Kidney (tissue), 14 donors: ENCODE results near the gene AGBL1. TPM values are rescaled to one million over a fixed set of nuclear protein-coding genes. Genes with fewer than 3 reads are reported as not detected.
"Not testable (repeated sequence)": the region's sequence is repeated elsewhere in the genome, so short reads cannot be mapped to it uniquely, and the experiment has no call there.

ENCODE experiments used
- DNase-seq, 5 donors: peaks; one replicate each; pipeline ENCODE4 v3.0.0-alpha.2; 2013 to 2020
- FAIRE-seq: peaks from 2 replicates; lab custom pipeline; 2012; peaks lifted over from hg19 to GRCh38; lab: Jason Lieb, UNC
- H3K27ac ChIP-seq, 2 donors: one replicate each; pipeline ENCODE4 v1.7.0; 2013; ENCODE audit warnings: low read depth in 2 of 2, low read length in 2 of 2, inconsistent platforms in 1 of 2
- H3K27me3 ChIP-seq: one replicate; pipeline ENCODE4 v1.7.1; 2013; ENCODE audit warnings: low read length, inconsistent platforms; ENCODE audit not compliant: control insufficient read depth, insufficient read depth
- H3K36me3 ChIP-seq, 3 donors: one replicate each; pipeline versions ENCODE4 v1.7.0 to v1.7.1; 2013; ENCODE audit warnings: low read length in 3 of 3, control low read depth in 1 of 3, inconsistent platforms in 1 of 3; ENCODE audit not compliant: insufficient read depth in 3 of 3, control insufficient read depth in 2 of 3
- H3K4me1 ChIP-seq, 3 donors: one replicate each; pipeline versions ENCODE4 v1.7.0 to v1.7.1; 2013; ENCODE audit warnings: low read length in 3 of 3, inconsistent platforms in 1 of 3, low read depth in 1 of 3; ENCODE audit not compliant: control insufficient read depth in 2 of 3, insufficient read depth in 2 of 3
- H3K4me3 ChIP-seq, 3 donors: one replicate each; pipeline versions ENCODE4 v1.7.0 to v1.8.1; 2013; ENCODE audit warnings: low read length in 3 of 3, control low read depth in 1 of 3, inconsistent platforms in 1 of 3
- H3K9ac ChIP-seq, 3 donors: one replicate each; pipeline versions ENCODE4 v1.7.0 to v1.7.1; 2013; ENCODE audit warnings: low read length in 3 of 3, control low read depth in 1 of 3, inconsistent platforms in 1 of 3
- H3K9me3 ChIP-seq, 3 donors: one replicate each; pipeline versions ENCODE4 v1.7.0 to v1.7.1; 2013; ENCODE audit warnings: low read length in 3 of 3, control low read depth in 1 of 3, inconsistent platforms in 1 of 3; ENCODE audit not compliant: control insufficient read depth in 2 of 3, insufficient read depth in 1 of 3
- intact Hi-C: fragments of 100-400 bp; cut with DNase I; formaldehyde crosslinking; loops from one replicate; pipeline ENCODE4 v1.11.1; 2022
- polyA plus RNA-seq: library from polyadenylated mRNA; stranded (reverse); fragments of 350-450 nt; fragmentation: Illumina TruSeq; extraction: RNeasy Lipid Tissue Mini Kit (QIAGEN cat#74804); gene quantifications from one replicate; pipeline ENCODE4 v1.2.3, GENCODE V29; 2014; ENCODE audit warnings: low read depth, low replicate concordance; ENCODE audit not compliant: insufficient read depth
- total RNA-seq: library from RNA; stranded (reverse); fragmentation: NEBNext Ultra II Directional; extraction: Animal tissue kit (Norgen Biotek cat#: 25700); gene quantifications from one replicate; pipeline ENCODE4 v1.2.1, GENCODE V29; 2021
- TF ChIP-seq, protein P1 (sequence below): IDR thresholded peaks from 3 replicates; pipeline ENCODE4 v1.5.1; 2012; ENCODE audit warnings: mild to moderate bottlenecking, moderate library complexity, borderline replicate concordance; ENCODE audit not compliant: insufficient read depth; ENCODE audit errors: extremely low read depth
- donor health status: control.
- donor health status: control.
- donor health status: control.
- donor health status: control.
- donor health status: control.
- donor health status: DM: yes; HTN: yes; CAD: no.
- donor health status: Normal renal cell carcinoma (clear cell type).

Gene AGBL1
- total and polyA plus RNA-seq, 2 donors from 2014 or later = not detected

DNA sequence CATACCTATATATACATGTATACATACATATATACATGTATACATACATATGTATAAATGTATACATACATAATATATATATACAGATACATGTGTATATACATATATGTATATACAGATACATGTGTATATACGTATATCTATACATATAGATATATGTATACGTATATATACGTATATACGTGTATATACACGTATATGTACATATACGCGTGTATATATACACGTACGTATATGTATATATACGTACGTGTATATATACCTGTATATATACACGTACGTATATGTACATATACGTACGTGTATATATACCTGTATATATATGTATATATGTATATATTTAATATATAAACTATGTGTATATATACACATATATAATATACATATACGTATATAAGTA lies 955.2 kb downstream of the AGBL1 start:
- FAIRE-seq = peak; percentile 47
- H3K9ac ChIP-seq = no peak overlapping the region

DNA sequence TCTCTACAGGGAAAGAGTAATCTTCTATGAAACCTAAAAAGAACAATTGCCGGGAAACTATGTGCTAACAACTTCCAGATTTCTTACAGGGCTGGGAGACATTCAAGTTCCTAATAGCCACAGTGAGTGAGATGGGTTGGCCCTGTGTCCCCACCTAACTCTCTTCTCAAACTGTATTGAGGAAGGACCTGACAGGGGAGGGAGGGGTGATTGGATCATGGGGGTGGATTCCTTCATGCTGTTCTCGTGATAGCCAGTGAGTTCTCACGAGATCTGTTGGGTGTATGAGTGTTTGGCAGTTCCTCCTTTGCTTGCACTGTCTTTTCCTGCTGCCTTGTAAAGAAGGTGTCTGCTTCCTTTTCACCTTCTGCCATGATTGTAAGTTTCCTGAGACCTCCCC lies 958.7 kb downstream of the AGBL1 start:
- Histone ChIP-seq H3K4me3 (no peak overlapping the region), H3K27ac (no peak overlapping the region), H3K4me1 (no peaks in the 10 kb centered on the region), H3K9me3 (no peaks in the 10 kb centered on the region), H3K36me3 (no peaks in the 10 kb centered on the region), H3K9ac (no peak overlapping the region), H3K27me3 (no peaks in the 10 kb centered on the region)
- intact Hi-C loops = no loop called here
- TF ChIP-seq, protein P1, sequence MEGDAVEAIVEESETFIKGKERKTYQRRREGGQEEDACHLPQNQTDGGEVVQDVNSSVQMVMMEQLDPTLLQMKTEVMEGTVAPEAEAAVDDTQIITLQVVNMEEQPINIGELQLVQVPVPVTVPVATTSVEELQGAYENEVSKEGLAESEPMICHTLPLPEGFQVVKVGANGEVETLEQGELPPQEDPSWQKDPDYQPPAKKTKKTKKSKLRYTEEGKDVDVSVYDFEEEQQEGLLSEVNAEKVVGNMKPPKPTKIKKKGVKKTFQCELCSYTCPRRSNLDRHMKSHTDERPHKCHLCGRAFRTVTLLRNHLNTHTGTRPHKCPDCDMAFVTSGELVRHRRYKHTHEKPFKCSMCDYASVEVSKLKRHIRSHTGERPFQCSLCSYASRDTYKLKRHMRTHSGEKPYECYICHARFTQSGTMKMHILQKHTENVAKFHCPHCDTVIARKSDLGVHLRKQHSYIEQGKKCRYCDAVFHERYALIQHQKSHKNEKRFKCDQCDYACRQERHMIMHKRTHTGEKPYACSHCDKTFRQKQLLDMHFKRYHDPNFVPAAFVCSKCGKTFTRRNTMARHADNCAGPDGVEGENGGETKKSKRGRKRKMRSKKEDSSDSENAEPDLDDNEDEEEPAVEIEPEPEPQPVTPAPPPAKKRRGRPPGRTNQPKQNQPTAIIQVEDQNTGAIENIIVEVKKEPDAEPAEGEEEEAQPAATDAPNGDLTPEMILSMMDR = no peak
- FAIRE-seq (no peak), DNase-seq (no peak)

More for the DNA sequence above, 955.2 kb downstream of the AGBL1 start:
- Histone ChIP-seq H3K4me1 (no peaks in the 10 kb centered on the region), H3K4me3 (no peak overlapping the region), H3K27ac (no peak overlapping the region), H3K36me3 (no peaks in the 10 kb centered on the region), H3K9me3 (no peaks in the 10 kb centered on the region), H3K27me3 (no peaks in the 10 kb centered on the region)
- DNase-seq = no peak
- intact Hi-C loops = no loop called here
- TF ChIP-seq, protein P1 = no peak

DNA sequence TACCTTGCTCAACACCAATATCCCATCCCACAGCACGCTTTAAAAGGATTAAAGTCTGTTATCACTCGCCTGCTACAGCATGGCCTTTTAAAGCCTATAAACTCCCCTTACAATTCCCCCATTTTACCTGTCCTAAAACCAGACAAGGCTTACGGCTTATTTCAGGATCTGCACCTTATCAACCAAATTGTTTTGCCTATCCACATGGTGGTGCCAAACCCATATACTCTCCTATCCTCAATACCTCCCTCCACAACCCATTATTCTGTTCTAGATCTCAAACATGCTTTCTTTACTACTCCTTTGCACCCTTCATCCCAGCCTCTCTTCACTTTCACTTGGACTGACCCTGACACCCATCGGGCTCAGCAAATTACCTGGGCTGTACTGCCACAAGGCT lies 962.9 kb downstream of the AGBL1 start:
- DNase-seq, H3K4me1 ChIP-seq, H3K27ac ChIP-seq, H3K9ac ChIP-seq, H3K27me3 ChIP-seq, intact Hi-C loops, H3K36me3 ChIP-seq, FAIRE-seq, H3K9me3 ChIP-seq, H3K4me3 ChIP-seq: not testable (repeated sequence)

DNA sequence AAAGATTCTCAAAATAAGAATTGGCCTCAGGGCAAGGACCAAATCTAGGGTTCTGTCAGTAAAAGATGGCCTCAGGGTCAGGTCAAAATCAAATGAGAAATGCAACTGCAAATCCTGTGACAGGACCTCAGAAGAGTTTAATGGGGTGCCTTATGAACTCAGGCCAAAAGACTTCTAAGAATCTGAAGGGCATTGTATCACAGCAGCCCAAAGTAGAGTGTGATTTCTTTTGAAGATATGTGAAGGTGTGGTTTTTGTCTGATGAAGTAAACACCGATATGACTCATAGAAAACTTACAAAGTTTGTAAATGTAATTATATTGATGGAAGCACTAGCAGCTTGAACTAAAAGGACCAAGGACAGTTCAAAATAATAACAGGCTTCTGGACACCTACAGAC lies 966.1 kb downstream of the AGBL1 start:
- H3K9me3 ChIP-seq = no peaks in the 10 kb centered on the region
- H3K36me3 ChIP-seq = no peaks in the 10 kb centered on the region
- no peak overlapping the region for H3K4me3 ChIP-seq
- intact Hi-C loops = no loop called here
- FAIRE-seq = no peak
- no peaks in the 10 kb centered on the region for H3K4me1 ChIP-seq
- TF ChIP-seq, protein P1 = no peak
- no peak overlapping the region for H3K27ac ChIP-seq
- no peak overlapping the region for H3K9ac ChIP-seq
- no peaks in the 10 kb centered on the region for H3K27me3 ChIP-seq
- no peak for DNase-seq
